A549 (cell line): Measurements from ENCODE around the gene TPCN1. TPM values are rescaled to one million over a fixed set of nuclear protein-coding genes. Genes with fewer than 3 reads are reported as not detected.

Experiments
- ATAC-seq, 2 experiments: fragments of 200-7000 bp in 1 of 2; fragments of >200 bp in 1 of 2; cut with Nextera tagmentation in 1 of 2; cut with Tn5 transposase in 1 of 2; 3 replicates each; pipeline versions ENCODE4 v1.8.0 to v1.9.1; 2018 to 2020; ENCODE audit warnings: mild to moderate bottlenecking in 1 of 2, moderate library complexity in 1 of 2
- CTCF ChIA-PET: fragments of 300-600 bp; sonication (Branson Sonifier 250); formaldehyde crosslinking; extraction: SDS; loops from one replicate; lab custom pipeline; 2021; ENCODE audit warnings: antibody characterized with exemption, inconsistent platforms; lab: Yijun Ruan, JAX
- POLR2A ChIA-PET: fragments of 350-600 bp; formaldehyde crosslinking; extraction: SDS; loops from one replicate; lab custom pipeline; 2021; ENCODE audit warnings: antibody characterized with exemption, inconsistent platforms; lab: Yijun Ruan, JAX
- DNase-seq, 2 experiments: peaks; one replicate each; pipeline versions ENCODE4 v3.0.0 to v3.0.0-alpha.2; 2011 to 2016; ENCODE audit warnings: low read depth in 1 of 2, low spot score in 1 of 2
- FAIRE-seq: peaks from 2 replicates; lab custom pipeline; 2011; peaks lifted over from hg19 to GRCh38; lab: Jason Lieb, UNC
- H3K27ac ChIP-seq, 2 experiments: fragments of >200 bp; sonication (Bioruptor Twin); formaldehyde crosslinking; 3 replicates each; pipeline ENCODE4 v1.5.1; 2016 to 2017
- H3K4me1 ChIP-seq: fragments of >200 bp; sonication (Bioruptor Twin); formaldehyde crosslinking; 3 replicates; pipeline ENCODE4 v1.6.1; 2016
- H3K4me2 ChIP-seq: fragments of >200 bp; sonication (Bioruptor Twin); formaldehyde crosslinking; 3 replicates; pipeline ENCODE4 v1.6.1; 2016
- H3K4me3 ChIP-seq: fragments of >200 bp; sonication (Bioruptor Twin); formaldehyde crosslinking; 3 replicates; pipeline ENCODE4 v1.5.1; 2016
- H3K9me3 ChIP-seq: fragments of >200 bp; sonication (Bioruptor Twin); formaldehyde crosslinking; 3 replicates; pipeline ENCODE4 v1.6.1; 2016
- ATOH8 ChIP-seq: fragments of 250-450 bp; sonication (Bioruptor Pico); IDR thresholded peaks from 2 replicates; pipeline ENCODE4 v1.5.0; 2020; ENCODE audit warnings: low read depth, mild to moderate bottlenecking, moderate library complexity
- BHLHE40 ChIP-seq: IDR thresholded peaks from 2 replicates; pipeline ENCODE4 v1.6.1; 2012; ENCODE audit warnings: low read depth, low read length, inconsistent platforms
- CEBPB ChIP-seq, 2 experiments: fragments of >200 bp in 1 of 2; sonication (Bioruptor Twin) in 1 of 2; formaldehyde crosslinking in 1 of 2; IDR thresholded peaks; 2 replicates each; pipeline ENCODE4 v1.6.1; 2012 to 2016
- CHD2 ChIP-seq: fragments of 150-350 bp; IDR thresholded peaks from 2 replicates; pipeline ENCODE4 v1.6.1; 2014; ENCODE audit warnings: low read length; ENCODE audit not compliant: partially characterized antibody
- CHD4 ChIP-seq: fragments of 200-600 bp; sonication (generic); IDR thresholded peaks from 2 replicates; pipeline ENCODE4 v1.6.1; 2016; ENCODE audit warnings: antibody characterized with exemption, mild to moderate bottlenecking, borderline replicate concordance
- EHF ChIP-seq: fragments of 250-450 bp; sonication (Bioruptor Pico); IDR thresholded peaks from 2 replicates; pipeline ENCODE4 v1.5.0; 2020; ENCODE audit warnings: mild to moderate bottlenecking
- ELK1 ChIP-seq: fragments of 150-350 bp; IDR thresholded peaks from 2 replicates; pipeline ENCODE4 v1.6.1; 2014; ENCODE audit warnings: low read depth, mild to moderate bottlenecking, low read length
- EP300 ChIP-seq, 2 experiments: fragments of >200 bp; sonication (Bioruptor Twin); formaldehyde crosslinking; IDR thresholded peaks; 2 replicates in 1 of 2; 3 replicates in 1 of 2; pipeline ENCODE4 v1.6.1; 2016 to 2017
- ESRRA ChIP-seq: fragments of 150-350 bp; IDR thresholded peaks from 2 replicates; pipeline ENCODE4 v1.6.1; 2014; ENCODE audit warnings: mild to moderate bottlenecking, low read length, borderline replicate concordance
- FOSB ChIP-seq: fragments of 250-450 bp; sonication (Bioruptor Pico); IDR thresholded peaks from 2 replicates; pipeline ENCODE4 v1.5.0; 2020; ENCODE audit warnings: mild to moderate bottlenecking, moderate library complexity
- FOSL2 ChIP-seq, 2 experiments: fragments of 450-650 bp in 1 of 2; fragments of >200 bp in 1 of 2; sonication (Bioruptor Twin) in 1 of 2; formaldehyde crosslinking; IDR thresholded peaks; 2 replicates each; pipeline versions ENCODE4 v1.5.0 to v1.6.1; 2016 to 2020; ENCODE audit warnings: mild to moderate bottlenecking in 1 of 2, moderate library complexity in 1 of 2
- FOXS1 ChIP-seq: fragments of 250-450 bp; sonication (Bioruptor Pico); IDR thresholded peaks from 2 replicates; pipeline ENCODE4 v1.5.0; 2020; ENCODE audit warnings: mild to moderate bottlenecking, moderate library complexity
- GATA3 ChIP-seq: IDR thresholded peaks from 2 replicates; pipeline ENCODE4 v1.6.1; 2012; ENCODE audit warnings: borderline replicate concordance
- HEYL ChIP-seq: fragments of 250-450 bp; sonication (Bioruptor Pico); IDR thresholded peaks from 2 replicates; pipeline ENCODE4 v1.8.0; 2021; ENCODE audit warnings: mild to moderate bottlenecking, moderate library complexity
- HOXA7 ChIP-seq: fragments of 250-450 bp; sonication (Bioruptor Pico); IDR thresholded peaks from 2 replicates; pipeline ENCODE4 v1.5.0; 2020; ENCODE audit warnings: mild to moderate bottlenecking, moderate library complexity
- HOXB13 ChIP-seq: fragments of 250-450 bp; sonication (Bioruptor Pico); IDR thresholded peaks from 2 replicates; pipeline ENCODE4 v1.5.0; 2020; ENCODE audit warnings: low read depth, mild to moderate bottlenecking, moderate library complexity
- JUN ChIP-seq, 2 experiments: fragments of >200 bp; sonication (Bioruptor Twin); formaldehyde crosslinking; IDR thresholded peaks; 2 replicates in 1 of 2; 3 replicates in 1 of 2; pipeline ENCODE4 v1.6.1; 2016 to 2017
- MYC ChIP-seq: IDR thresholded peaks from 2 replicates; pipeline ENCODE4 v1.6.1; 2012; ENCODE audit warnings: mild to moderate bottlenecking, inconsistent platforms, low read length, improper control_type of control experiment, borderline replicate concordance
- NR3C1 ChIP-seq: fragments of >200 bp; sonication (Bioruptor Twin); formaldehyde crosslinking; IDR thresholded peaks from 3 replicates; pipeline ENCODE4 v1.6.1; 2017
- PHF8 ChIP-seq: fragments of 200-600 bp; sonication (generic); IDR thresholded peaks from 2 replicates; pipeline ENCODE4 v1.6.1; 2016; ENCODE audit warnings: low read depth, mild to moderate bottlenecking, antibody characterized with exemption, moderate library complexity, borderline replicate concordance
- POLR2AphosphoS2 ChIP-seq: conservative IDR thresholded peaks from 2 replicates; pipeline ENCODE4 v1.6.1; 2012; ENCODE audit warnings: low read length, improper control_type of control experiment, inconsistent platforms
- REST ChIP-seq: fragments of 200-600 bp; sonication (generic); IDR thresholded peaks from 2 replicates; pipeline ENCODE4 v1.6.1; 2016; ENCODE audit warnings: antibody characterized with exemption, mild to moderate bottlenecking, moderate library complexity
- RFX5 ChIP-seq: fragments of 450-650 bp; IDR thresholded peaks from 2 replicates; pipeline ENCODE4 v1.7.1; 2014; ENCODE audit warnings: antibody characterized with exemption, mild to moderate bottlenecking, moderate library complexity
- TFCP2L1 ChIP-seq: fragments of 250-450 bp; sonication (Bioruptor Pico); IDR thresholded peaks from 2 replicates; pipeline ENCODE4 v1.5.0; 2021; ENCODE audit warnings: mild to moderate bottlenecking
- USF2 ChIP-seq: fragments of 450-650 bp; IDR thresholded peaks from 2 replicates; pipeline ENCODE4 v1.6.1; 2014; ENCODE audit warnings: antibody characterized with exemption
- ZC3H11A ChIP-seq: fragments of 450-650 bp; IDR thresholded peaks from 2 replicates; pipeline ENCODE4 v1.6.1; 2014; ENCODE audit warnings: antibody characterized with exemption, mild to moderate bottlenecking
- WGBS: methylation state at CpG from one replicate; pipeline ENCODE4 v1.1.6; 2017; ENCODE audit errors: missing lambda C conversion rate; 5-methylcytosine and 5-hydroxymethylcytosine counted together
- polyA plus RNA-seq, 4 experiments: library from polyadenylated mRNA; depleted of rRNA in 3 of 4; stranded (reverse); fragments of >200 nt; fragmentation: RNase III in 1 of 4; extraction: RNeasy Plus Mini Kit Qiagen cat#74134 plus additional on column Dnase treatment in 1 of 4; gene quantifications; 2 replicates in 3 of 4; 3 replicates in 1 of 4; pipeline ENCODE4 v1.2.3, GENCODE V29; 2011 to 2017

Gene TPCN1
- polyA plus RNA-seq, 2 of the 4 experiments (the other 2 are of a cell fraction) = 21.9 to 24.1 TPM

GRCh38 chr12:113189361-113189760 is 31.9 kb upstream of the TPCN1 start:
- TF ChIP-seq JUN (IDR thresholded peaks at IDR 0.05) = no peak
- no peak for TF ChIP-seq ELK1
- TF ChIP-seq RFX5 = no peak
- no peak for TF ChIP-seq REST
- TF ChIP-seq POLR2AphosphoS2 = no peak
- TF ChIP-seq FOSL2 (IDR thresholded peaks at IDR 0.05) = no peak
- TF ChIP-seq FOSL2 (CRISPR knock-in tag; IDR thresholded peaks at IDR 0.05) = no peak
- no peak for TF ChIP-seq CHD2
- TF ChIP-seq BHLHE40 = no peak
- no peak for TF ChIP-seq CHD4
- TF ChIP-seq EP300 (IDR thresholded peaks at IDR 0.05) = no peak
- TF ChIP-seq, all 56 proteins: peak for 0
- WGBS = 75% methylated on average over 2 of the region's 2 CpGs
- H3K4me3 ChIP-seq = no peak overlapping the region
- POLR2A ChIA-PET = interaction anchor here (0.7 kb wide), 1 partner anchor 232 kb away, joined by 6 read pairs; no protein-coding TSS in a partner anchor
- no peak for FAIRE-seq
- H3K9me3 ChIP-seq = no peaks in the 10 kb centered on the region
- no peak for ATAC-seq
- H3K4me2 ChIP-seq = no peak overlapping the region
- CTCF ChIA-PET = interaction anchor here (1.4 to 2.2 kb wide), 3 partner anchors 11 to 15 kb away, joined by 4 to 7 read pairs (median 4); no protein-coding TSS in a partner anchor
- DNase-seq = no peak
- peaks cover 37% of the 10 kb centered on the region for H3K4me1 ChIP-seq
- H3K27ac ChIP-seq = no peak overlapping the region

GRCh38 chr12:113190761-113191160 is 30.5 kb upstream of the TPCN1 start:
- TF ChIP-seq NR3C1 (no peak), USF2 (peak; percentile 89)
- H3K4me2 ChIP-seq = no peak overlapping the region
- H3K4me1 ChIP-seq = peaks cover 47% of the 10 kb centered on the region
- ATAC-seq = peak; percentile 37 to 79; a peak in 4 of 6 replicates
- H3K27ac ChIP-seq = peak overlapping the region in 1 of 2 experiments; percentile 83; a peak in 2 of 6 replicates
- CTCF ChIA-PET = interaction anchor here (0.8 to 2.2 kb wide), 3 partner anchors 12 to 143 kb away, joined by 3 to 7 read pairs (median 4); no protein-coding TSS in a partner anchor
- no peaks in the 10 kb centered on the region for H3K9me3 ChIP-seq
- FAIRE-seq = no peak
- no peak overlapping the region for H3K4me3 ChIP-seq
- POLR2A ChIA-PET = no interaction called here
- DNase-seq = peak; percentile 76 to 86
- WGBS = 79% methylated on average over 4 of the region's 4 CpGs

GRCh38 chr12:113191227-113191626 is 30.0 kb upstream of the TPCN1 start:
- DNase-seq = no peak
- peaks cover 46% of the 10 kb centered on the region for H3K4me1 ChIP-seq
- ATAC-seq = no peak
- H3K4me3 ChIP-seq = no peak overlapping the region
- ChIA-PET POLR2A (no interaction called here), CTCF (interaction anchor here (0.8 kb wide), 1 partner anchor 143 kb away, joined by 4 read pairs; no protein-coding TSS in a partner anchor)
- TF ChIP-seq ESRRA (no peak), ZC3H11A (no peak), CEBPB (IDR thresholded peaks at IDR 0.05) (no peak), MYC (no peak), CHD2 (no peak), ATOH8 (CRISPR knock-in tag) (no peak), EP300 (IDR thresholded peaks at IDR 0.05) (no peak), TFCP2L1 (CRISPR knock-in tag) (no peak), GATA3 (no peak), HEYL (CRISPR knock-in tag) (no peak), HOXB13 (CRISPR knock-in tag) (no peak), PHF8 (no peak), FOXS1 (CRISPR knock-in tag) (no peak), FOSB (no peak), EHF (no peak), HOXA7 (CRISPR knock-in tag) (no peak)
- no peak for FAIRE-seq
- H3K4me2 ChIP-seq = no peak overlapping the region
- 85% methylated on average over 16 of the region's 19 CpGs for WGBS
- H3K9me3 ChIP-seq = no peaks in the 10 kb centered on the region
- H3K27ac ChIP-seq = peak overlapping the region in 1 of 2 experiments; percentile 83; a peak in 2 of 6 replicates
